ENCODE results near the gene GYS2.
A peak's percentile ranks its signal among the peaks of the same experiment; 100 is the strongest.

GYS2 gene

DNA sequence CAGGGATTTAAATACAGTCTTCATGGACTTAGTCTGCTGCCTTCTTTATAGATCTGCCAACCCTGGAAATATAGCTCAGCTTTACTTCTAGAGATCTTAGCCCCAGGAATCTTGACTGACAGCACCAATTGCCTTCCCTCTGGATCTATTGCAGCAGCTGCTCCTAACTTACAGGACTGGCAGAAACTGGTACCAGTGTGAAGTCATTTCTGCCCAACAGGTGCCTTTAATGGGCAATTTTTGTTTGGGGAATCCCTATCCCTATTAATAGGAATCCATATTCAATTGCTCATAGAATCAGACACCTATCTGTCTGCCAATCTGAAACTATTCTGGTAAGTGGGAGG, 51.3 kb downstream of the GYS2 start:
- no peak for DNase-seq (ENCODE audit: low read depth)

DNA sequence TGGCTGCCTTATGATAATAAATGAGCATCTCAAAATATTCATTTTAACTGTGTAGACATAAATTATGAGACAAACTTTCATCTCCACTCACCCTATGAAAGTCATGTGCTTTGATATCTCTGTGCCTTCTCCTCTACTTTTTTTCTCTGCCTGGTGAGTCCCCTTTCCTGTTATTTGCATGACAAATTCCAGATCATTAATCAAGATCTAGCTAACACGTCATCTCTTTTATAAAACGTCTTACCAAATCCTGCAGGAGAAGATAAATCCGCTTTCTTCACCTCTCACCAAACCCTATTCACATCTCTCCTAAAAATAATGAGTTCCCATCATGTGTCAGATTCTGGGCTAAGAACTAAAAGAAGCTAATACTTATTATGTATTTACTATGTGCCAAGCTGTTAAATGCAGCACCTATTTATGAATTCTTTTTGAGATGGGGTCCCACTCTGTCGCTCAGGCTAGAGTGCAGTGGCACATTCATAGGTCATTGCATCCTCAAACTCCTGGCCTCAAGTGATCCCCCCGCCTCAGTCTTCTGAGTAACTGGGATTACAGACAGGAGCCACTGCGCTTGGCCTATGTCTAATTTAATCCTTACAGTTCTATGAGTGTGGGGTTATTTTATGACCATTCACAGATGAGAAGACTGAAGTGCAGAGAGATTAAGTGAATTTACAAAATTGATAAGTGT, 51.9 kb downstream of the GYS2 start:
- no peak for DNase-seq (ENCODE audit: low read depth)

DNA sequence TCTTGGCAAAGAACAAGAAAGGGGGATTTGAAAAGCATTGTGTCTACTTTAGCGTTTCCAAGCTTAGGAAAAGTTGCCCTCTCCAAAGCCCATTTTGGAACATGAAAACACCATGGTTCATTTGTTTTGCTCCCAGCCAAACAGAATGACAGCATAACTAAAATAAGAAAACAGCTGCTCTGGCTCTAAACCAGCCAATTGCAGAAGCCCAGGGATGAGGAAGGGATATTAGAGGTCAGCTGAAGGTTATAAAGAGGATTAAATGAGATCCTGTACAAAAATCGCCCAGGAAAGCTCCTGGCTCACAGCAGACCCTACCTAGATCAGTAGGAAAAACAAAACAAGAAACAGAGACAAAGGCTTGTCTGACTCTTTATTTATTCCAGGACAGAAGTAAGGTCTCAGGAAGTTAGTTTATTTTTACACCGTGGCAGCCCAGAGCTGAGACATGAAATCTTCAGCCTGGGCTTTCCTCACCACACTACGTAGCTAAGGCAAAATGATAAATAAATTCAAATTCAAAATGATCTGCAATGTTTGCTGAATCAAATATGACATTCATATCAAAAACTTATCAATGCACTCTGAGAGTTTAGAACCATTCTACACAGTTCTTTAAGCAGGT, 52.7 kb downstream of the GYS2 start:
- DNase-seq (ENCODE audit: low read depth) = no peak

DNA sequence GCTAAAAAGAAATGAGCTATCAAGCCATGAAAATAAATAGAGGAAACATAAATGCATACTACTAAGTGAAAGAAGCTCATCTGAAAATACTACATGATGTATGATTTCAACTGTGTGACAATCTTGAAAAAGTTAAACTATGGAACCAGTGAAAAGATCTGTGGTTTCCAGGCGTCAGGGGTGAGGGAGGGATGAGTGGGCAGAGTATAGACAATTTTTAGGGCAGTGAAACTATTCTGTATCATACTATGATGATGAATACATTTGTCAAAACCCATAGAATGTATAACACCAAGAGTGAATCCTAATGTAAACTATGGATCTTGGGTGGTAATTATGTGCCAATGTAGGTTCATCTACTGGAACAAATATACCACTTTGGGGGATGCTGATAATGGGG, 57.2 kb downstream of the GYS2 start:
- no peak for DNase-seq (ENCODE audit: low read depth)

DNA sequence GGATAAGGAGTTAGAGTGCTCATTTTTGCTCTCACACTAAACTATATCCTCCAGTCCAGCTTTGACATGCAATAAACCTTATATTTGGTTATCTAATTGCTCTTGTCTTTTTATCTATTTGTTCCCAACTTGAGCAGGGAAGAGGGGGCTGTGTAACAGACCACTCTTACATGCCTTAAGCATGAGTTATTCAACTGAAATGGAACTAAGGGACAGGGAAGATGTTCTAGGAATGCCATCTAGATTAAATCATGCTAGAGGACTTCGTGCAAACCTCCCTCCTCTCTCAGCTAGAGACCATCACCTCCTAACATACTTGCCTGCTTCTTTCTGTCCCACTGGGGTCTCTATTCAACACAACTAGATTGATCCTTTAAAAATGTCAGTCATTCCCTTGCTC, 57.9 kb downstream of the GYS2 start:
- DNase-seq (ENCODE audit: low read depth) = no peak

DNA sequence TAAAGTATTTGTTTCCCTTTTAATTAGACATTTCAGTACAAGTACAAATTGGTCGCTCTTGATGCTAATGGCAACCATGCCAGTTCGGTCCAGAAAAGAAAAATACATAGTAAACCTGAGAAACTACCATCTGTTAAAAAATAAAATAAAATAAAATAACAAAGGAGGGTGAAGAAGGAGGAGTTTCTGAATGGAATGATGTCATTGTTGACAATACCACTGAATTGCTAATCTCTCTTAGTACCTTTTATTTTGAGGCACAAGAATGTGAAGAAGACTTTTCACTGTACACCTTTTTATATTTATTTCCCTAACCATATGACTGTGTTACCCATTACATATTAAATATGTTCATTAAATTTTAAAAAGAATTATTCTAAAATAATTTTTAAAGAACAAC, 59.1 kb downstream of the GYS2 start:
- DNase-seq (ENCODE audit: low read depth) = no peak

DNA sequence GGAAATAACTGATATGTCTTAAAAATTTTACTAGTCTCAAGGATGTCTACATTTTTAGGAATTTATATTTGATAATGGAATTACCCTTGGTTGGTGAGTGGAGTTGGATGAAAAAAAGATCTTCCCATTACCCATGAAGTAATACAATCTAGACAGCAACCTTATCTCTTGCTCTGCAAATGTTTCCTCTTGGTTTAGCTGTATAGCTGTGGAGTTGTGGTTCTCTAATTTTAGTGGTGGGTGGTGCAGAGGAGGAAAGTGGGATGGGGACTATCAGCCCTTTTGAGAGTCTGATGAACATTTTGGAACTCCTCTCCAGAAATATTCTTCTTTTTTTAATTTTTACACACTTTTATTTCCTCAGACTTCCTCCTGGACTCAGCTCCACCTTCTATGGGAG, 61.5 kb downstream of the GYS2 start:
- no peak for DNase-seq (ENCODE audit: low read depth)

DNA sequence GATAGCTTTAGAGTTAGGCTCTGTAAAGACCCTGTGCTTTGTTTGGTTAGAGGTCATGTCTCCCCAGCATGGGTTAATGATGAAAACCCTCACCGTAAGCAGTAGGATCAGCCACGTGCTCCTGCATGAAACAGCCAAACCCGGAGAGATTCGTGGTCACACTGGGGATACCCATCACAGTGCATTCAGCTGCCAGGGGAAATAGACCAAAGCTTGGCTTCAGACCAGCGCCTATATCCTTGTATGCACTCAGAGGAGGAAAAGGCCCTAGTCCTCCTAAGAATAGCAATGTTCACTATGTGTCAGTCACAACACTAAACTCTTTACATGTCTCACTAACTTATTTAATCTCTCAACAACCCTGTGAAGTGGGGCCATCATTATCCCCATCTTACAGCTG, 62.2 kb downstream of the GYS2 start:
- no peak for DNase-seq (ENCODE audit: low read depth)

DNA sequence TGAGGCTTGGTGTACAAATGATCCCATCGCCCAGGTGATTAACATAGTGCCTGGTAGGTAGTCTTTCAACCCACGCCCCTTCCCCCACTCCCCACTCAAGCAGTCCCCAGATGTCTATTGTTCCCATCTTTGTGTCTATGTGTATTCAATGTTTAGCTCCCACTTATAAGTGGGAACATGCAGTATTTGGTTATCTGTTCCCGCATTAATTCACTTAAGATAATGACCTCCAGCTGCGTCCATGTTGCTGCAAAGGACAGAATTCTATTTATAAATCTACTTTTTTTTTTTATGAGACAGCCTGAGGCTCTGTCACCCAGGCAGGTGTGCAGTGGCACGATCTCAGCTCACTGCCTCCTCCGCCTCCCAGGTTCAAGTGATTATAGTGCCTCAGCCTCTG, 62.9 kb downstream of the GYS2 start:
- DNase-seq (ENCODE audit: low read depth) = no peak

DNA sequence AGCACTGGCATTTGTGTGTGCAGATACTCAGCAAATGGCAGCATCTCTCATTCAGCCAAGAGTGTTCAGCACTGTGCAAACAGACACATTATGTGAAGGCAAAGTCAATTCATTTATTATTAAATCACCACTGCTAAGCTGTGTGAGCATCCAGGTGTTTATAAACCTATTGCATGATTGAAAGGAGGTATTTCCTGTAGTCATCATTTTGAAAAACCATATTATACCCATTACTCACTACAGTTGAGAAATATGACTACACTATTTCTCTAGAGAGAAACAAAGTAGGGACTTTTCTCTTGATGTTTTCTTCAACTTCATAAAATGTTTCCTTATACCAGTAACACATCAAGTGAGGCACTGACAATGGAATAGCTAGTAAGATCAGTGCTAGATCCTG, 64.8 kb downstream of the GYS2 start:
- no peak for DNase-seq (ENCODE audit: low read depth)

DNA sequence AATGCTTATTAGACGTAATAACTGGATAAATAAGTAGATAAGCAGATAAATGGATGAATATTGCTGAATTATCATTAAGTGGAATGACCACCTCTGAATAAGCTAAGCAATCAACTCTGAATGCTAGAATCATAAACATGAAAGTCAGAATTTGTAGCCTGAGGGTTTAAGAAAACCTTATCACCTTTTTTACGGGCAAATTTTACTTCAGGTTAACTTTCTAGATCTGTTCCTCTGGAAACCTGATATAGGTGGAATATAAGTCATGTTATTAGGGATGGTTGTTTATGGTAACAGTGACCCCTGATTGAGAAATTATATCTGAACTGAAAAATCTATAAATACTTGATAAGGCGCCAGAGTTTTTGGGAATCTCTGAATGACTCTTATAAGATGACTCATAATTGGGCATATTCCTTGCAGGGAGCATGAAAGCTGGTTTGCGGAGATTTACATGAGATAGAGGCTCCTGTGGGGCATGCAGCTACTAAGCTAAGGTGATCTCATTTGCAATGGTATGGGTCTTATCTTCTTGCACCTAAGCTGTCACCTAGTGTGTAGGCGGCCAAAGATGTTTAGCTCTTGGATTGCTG, 66.5 kb downstream of the GYS2 start:
- DNase-seq (ENCODE audit: low read depth) = no peak

DNA sequence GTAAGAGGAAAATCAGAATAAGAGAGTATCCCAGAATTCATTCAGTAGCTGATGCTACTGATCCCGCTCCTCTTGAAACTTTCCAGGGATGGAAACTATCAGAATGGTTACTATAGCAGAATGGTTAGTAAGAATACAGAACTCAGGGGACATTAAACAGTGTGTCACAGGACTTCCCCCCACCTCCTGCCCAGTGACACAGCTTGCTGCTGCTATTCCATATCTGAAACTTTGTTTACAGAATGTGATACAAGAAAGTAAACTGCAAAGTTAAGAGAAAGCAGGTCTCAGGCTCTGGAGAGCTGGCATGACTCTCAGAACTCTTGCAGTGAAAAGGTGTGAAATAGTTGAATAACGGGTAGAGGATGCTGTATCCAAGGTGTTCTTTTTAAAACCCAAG, 75.2 kb downstream of the GYS2 start:
- DNase-seq (ENCODE audit: low read depth) = no peak

DNA sequence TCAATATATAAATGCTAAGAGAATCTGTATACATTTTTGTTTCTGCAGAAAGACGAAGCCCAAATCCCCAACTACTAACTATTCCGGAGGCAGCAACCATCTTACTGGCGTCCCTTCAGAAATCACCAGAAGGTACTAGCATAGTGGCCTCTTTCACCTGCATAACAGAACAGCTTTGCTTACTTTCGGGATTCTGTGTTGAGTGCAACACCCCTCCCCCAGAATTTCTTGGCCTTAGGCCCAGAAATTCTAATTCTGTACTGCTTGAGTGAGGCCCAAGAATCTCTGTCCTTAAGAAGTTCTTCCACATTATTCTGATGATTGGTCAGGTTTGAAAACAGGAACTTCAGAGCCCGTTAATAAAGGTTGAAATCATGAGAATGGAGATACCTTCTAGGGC, 75.7 kb downstream of the GYS2 start:
- no peak for DNase-seq (ENCODE audit: low read depth)

DNA sequence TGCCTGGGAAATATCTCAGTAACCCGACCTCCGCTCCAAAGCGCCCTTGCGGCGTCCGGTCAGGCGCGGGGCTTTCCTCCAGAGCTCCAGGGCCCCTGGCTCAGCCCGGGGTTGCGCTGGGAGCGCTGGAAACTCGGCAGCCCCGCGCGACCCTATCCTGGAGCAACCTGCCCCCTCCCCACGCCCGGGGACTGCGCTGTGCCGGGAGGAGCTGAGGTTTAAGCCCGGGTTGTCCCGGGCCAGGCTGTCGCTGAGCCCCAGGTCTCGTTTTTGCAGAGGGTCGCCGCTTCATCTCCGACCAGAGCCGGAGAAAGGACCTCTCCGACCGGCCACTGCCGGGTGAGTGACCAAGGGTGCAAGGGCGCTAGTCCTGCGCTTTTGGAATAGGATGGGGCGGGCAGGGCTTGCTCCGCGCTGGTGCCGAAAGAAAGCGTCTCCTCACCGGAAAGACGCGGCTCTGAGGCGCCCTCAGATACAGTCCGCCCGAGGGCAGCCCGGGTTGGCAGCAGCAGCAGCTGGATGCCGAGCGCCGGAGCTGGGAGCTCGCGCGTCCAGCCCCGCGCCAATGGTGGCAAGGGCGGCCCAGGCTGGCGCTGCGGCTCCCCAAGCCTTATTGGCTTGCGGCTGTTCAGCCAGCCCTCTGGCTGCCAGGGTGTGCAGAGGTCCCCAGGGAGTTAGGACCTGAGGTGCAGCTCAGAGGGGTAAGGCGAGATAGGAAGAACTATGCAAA, 77.0 kb downstream of the GYS2 start:
- DNase-seq (ENCODE audit: low read depth) = peak; percentile 42

DNA sequence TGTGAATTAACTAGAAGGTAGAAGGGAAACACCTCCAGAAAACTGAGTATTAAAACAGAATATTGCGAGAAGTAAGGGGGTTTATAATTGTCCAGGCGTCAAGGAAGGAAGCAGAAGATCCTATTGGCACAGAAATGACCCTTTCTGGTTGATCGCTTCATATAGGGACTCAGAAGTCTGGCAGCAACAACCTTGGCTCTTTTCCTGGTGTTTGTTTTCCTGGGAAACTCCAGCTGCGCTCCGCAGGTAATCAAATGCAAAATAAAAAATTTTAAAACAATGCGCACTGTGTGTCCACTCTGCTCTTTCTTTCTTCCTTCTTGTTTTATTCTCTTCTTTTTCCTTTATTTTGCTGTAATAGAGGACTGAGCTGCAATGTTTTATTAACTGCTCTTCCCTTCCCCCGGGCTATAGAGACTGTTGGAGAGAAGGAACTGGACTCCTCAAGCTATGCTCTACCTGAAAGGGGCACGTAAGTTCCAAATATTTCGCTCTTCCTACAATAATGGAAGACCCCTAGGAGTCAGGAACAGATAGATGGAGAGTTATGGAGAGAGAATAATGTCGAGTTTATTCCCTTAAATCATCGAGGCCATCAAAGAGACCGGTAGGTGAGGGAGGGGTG, 77.8 kb downstream of the GYS2 start:
- DNase-seq (ENCODE audit: low read depth) = no peak

DNA sequence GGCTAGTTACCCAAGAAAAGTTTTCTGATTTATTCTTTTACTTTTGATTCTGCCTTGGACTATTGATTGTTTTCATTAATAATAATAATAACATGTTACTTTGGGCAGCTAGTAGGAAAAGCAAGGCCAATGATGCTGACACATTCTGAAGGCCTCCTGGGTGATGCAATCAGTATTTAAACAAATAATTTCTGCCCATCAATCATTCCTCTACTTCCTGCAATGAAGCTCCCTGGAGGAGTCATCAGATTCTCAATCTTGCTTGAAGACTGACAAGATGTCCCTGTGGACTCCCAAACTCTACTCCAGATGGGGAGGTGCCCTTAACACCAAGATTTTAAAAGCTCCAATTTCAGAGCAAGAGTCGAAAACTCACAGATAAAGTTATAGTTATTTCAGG, 78.6 kb downstream of the GYS2 start, which contains the start of gene SPX:
Gene SPX, plus strand, starts transcription at position 244 of the 400 bp plus-strand sequence. CDS start 177 bp downstream, outside the sequence.
- no peak for DNase-seq (ENCODE audit: low read depth)

DNA sequence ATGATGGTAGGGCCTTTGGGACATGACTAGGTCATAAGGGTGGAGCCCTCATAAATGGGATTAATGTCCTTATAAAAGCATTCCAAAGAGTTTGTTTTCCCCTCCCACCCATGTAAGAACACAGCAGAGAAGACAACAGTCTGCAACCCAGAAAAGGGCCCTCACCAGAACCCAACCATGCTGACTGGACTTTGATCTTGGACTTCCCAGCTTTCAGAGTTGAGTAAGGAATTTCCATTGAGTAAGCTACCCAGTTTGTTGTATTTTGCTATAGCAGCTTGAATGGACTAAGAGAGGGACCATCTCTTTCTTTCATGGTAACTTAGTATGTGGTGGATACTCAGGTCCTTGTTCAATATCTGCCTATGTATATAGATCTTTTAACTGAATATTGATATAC, 81.5 kb downstream of the GYS2 start:
- no peak for DNase-seq (ENCODE audit: low read depth)

DNA sequence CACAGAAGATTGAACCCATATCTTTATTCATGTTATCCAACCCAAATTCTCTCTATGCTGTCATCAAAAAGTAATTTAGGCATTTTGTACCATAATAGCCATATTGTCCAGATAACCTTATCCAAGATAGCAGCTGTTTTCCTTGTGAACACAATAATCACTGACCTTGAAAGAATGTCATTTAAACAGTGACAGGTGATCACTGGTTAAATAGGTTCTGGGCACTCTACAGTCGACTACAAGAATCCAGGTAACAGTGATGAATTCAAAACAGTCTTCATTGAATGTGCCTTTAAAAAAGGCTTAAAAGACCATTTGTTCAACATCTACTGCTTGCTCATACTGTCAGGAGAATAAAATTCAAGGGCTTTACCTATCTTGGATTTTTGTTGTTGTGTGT, 83.1 kb downstream of the GYS2 start:
- DNase-seq (ENCODE audit: low read depth) = no peak

DNA sequence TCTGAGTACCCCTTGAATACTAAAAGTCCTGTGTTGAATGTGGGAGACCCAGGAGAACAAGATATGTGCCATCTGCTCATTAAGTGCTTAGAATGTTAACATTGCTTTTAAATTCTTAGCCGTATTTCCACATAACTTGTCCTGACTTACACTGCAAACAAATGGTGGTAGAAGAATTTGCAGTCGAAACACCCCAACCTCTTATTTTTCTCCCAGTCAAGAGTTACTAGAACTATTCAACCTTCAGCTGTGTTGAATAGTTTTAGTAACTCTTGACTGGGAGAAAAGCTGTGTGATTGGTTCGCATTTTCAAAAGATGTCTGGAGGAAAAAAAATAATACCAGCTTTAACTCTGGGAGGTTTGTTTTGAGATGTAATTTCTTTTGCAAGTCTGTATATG, 86.2 kb downstream of the GYS2 start:
- DNase-seq (ENCODE audit: low read depth) = no peak

DNA sequence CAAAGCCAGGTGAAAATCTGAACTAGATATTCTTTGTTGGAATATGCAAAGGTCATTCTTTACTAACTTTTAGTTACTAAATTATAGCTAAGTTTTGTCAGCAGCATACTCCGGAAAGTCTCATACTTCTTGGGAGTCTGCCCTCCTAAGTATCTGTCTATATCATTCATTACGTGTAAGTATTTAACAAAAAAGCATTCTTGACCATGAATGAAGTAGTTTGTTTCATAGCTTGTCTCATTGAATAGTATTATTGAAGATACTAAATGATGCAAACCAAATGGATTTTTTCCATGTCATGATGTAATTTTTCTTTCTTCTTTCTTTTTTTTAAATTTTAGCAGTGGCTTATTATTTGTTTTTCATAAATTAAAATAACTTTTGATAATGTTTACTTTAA, 88.4 kb downstream of the GYS2 start:
- DNase-seq (ENCODE audit: low read depth) = no peak

DNA sequence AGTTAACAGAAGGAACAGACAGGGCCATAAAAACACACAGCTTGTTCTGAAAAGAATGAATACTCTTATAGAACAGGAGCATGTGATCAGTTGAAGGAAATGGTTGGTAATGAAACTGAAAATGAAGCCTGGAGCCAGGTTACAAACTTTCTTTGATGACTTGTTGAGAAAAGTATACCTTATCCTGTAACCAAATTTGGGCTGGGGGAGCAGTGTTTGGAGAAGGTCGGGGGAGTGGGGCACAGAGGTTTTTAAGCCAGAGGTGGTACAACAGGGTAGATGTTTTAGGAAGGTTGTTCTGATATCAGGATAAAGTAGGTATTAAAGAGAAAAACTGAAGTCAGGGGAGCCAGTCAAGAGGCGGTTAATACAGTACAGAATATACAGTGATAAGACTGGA, 94.9 kb downstream of the GYS2 start:
- DNase-seq (ENCODE audit: low read depth) = no peak

DNA sequence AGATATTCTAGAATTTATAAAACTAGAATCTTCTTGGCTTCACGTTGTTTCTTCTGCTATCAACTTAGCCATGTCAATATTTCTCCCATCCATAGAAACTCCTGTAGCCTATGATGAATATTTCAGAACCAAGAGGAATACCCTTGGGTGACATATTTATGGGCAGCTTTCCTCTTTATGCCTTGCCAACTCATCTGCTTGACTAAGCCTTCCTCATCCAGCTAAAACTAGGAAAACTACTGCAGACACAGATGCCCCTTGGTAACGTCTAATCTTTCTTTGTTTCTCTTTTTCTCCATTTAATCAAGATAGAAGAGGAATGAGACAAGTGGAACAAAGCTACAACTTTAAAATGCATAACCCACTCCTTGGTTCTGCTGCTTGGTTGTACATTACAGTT, 96.8 kb downstream of the GYS2 start:
- DNase-seq (ENCODE audit: low read depth) = no peak

DNA sequence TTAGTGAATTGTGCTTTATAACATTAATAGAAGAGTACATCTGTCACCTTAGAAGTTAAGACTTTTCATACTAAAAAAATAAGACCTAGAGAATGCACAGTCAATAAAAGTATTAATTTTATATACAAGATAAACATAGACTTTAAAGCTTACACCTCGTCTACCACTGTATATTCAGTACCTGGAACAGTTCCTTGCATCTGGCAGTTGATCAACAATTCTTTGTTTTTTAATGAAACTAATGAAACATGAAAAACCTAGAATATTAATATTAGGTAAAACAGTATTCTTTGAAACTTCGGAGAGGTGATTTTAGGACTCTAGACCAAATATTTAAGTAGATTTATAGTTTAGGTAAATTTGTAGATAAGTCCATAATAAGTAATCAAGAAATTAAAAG, 98.8 kb downstream of the GYS2 start:
- DNase-seq (ENCODE audit: low read depth) = no peak
